ENCODE measurements around the gene PRKAR1B. TPM values are rescaled to one million over a fixed set of nuclear protein-coding genes. Genes with fewer than 3 reads are reported as not detected.

PRKAR1B gene
- polyA plus RNA-seq, 3 donors from 2014 or later, result 3.0 to 6.1 (median 3.9) TPM

DNA sequence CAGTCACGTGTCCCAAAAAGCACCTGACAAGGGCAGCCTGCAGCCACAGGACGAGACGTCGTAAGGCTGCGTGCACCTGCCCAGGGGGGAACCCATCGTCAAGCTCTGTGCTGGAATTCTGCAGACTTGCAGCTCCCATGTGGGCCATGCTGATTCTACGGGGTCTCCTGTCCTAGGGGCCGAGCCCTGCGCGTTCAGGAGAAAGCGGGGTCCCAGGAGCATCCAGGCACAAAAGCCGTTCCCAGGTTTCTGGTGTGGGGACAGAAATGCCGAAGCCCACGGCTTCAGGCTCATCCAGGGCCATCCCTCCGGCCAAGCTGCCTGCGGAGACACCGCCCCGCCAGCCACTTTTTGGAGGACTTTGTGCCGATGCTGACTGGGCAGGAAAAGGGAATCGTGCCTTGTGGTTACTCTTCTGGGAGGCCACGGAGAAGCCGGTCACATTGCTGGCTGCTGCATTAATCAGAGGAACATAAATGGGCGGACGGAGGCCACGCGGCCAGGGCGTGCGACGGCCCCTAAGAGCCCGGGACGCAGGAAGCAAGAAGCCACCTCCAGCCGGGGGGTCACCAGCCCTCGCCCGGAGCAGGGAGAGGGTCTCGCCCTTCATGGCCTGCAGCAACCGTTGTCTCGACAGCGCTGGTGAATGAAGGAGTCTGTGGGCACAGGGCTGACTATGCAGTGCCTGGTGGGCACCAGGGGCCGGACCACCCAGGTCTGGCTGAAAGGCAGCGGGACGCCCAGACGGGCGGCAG lies 144.8 kb downstream of the PRKAR1B start:
- peaks cover 0 to 11% of the 10 kb centered on the region in 2 donors for H3K4me1 Mint-ChIP-seq
- H3K27me3 Mint-ChIP-seq (ENCODE audit: low read depth in 3 of 3), result peaks cover 8 to 17% (median 8%) of the 10 kb centered on the region in 3 donors
- peak overlapping the region in 1 of 5 donors; percentile 18 for H3K4me3 Mint-ChIP-seq
- no peak for DNase-seq
- H3K27ac Mint-ChIP-seq, result no peak overlapping the region
- no peaks in the 10 kb centered on the region for H3K36me3 Mint-ChIP-seq
- no peaks in the 10 kb centered on the region for H3K9me3 Mint-ChIP-seq

DNA sequence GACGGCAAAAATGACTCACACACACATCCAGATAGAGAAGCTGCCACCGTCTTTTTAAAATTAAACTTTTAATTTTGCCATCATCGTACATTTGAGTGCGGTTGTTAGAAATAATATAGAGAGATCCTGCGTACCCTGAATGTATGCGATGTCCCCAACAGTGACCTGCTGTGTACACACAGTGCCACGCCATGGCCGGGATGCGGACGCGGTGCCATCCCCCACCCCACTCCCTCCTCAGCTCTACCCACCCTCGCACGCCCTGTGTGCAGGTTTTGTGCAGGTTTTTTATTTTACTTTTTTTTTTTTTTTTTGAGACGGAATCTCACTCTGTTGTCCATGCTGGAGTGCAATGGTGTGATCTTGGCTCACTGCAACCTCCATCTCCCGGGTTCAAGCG lies 148.7 kb downstream of the PRKAR1B start:
- no peak overlapping the region for H3K27ac Mint-ChIP-seq
- H3K4me3 Mint-ChIP-seq, result no peak overlapping the region
- no peak for DNase-seq
- no peaks in the 10 kb centered on the region for H3K9me3 Mint-ChIP-seq
- peaks cover 0 to 3% of the 10 kb centered on the region in 2 donors for H3K4me1 Mint-ChIP-seq
- no peaks in the 10 kb centered on the region for H3K27me3 Mint-ChIP-seq (ENCODE audit: low read depth in 3 of 3)
- H3K36me3 Mint-ChIP-seq, result no peaks in the 10 kb centered on the region

DNA sequence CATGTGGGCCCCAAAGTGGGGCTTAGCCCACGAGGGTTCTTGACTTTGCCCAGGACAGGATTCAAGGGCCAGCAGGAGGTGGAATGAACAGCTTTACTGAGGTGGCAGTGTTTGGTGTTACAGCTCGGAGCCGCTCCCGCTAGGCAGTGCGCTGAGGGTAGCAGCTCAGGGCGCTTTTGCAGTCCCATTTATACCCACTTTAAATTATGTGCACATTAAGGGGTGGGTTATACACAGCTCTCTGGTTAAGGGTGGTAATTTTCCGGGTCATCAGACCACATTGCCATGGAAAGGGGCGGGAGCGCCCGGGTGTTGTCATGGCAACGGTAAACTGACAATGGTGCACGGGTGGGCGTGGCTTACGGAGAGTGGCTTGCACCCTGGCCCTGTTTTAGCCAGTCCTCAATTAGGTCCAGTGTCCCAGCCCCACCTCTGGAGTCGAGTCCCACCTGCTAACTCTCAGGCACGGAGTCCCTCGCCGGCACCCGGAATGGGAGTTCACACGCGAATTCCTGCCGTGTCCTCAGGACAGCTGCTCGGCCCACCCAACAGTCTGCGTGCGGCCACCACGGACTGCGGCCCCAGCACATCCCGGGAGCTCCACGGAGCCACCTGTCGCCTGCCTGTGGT lies 149.2 kb downstream of the PRKAR1B start:
- Mint-ChIP-seq H3K4me1 (no peaks in the 10 kb centered on the region), H3K27ac (no peak overlapping the region), H3K9me3 (no peaks in the 10 kb centered on the region), H3K4me3 (no peak overlapping the region), H3K36me3 (no peaks in the 10 kb centered on the region), H3K27me3 (ENCODE audit: low read depth in 3 of 3) (no peaks in the 10 kb centered on the region)
- DNase-seq, result no peak

DNA sequence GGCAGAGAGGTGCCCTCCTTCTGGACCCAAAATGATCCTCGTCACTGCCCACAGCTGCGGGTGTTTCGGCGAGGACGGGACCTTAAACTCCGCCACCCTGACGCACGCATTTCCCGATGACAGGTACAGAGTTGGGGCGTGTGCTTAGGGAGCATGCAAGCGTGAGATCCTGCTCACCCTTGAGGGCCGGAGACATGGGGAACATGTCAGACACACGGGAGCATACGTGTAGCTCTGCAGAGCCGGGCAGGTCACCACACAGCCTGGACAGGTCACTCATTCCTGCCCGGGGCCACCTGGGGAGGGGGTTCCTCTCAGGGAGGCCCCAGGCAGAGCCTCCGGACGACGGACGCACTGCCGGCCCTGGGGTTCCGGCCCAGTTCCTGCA lies 149.8 kb downstream of the PRKAR1B start:
- no peak for DNase-seq
- H3K4me3 Mint-ChIP-seq, result no peak overlapping the region
- no peak overlapping the region for H3K27ac Mint-ChIP-seq
- H3K9me3 Mint-ChIP-seq, result no peaks in the 10 kb centered on the region
- H3K36me3 Mint-ChIP-seq, result no peaks in the 10 kb centered on the region
- H3K27me3 Mint-ChIP-seq (ENCODE audit: low read depth in 3 of 3), result no peaks in the 10 kb centered on the region
- no peaks in the 10 kb centered on the region for H3K4me1 Mint-ChIP-seq

DNA sequence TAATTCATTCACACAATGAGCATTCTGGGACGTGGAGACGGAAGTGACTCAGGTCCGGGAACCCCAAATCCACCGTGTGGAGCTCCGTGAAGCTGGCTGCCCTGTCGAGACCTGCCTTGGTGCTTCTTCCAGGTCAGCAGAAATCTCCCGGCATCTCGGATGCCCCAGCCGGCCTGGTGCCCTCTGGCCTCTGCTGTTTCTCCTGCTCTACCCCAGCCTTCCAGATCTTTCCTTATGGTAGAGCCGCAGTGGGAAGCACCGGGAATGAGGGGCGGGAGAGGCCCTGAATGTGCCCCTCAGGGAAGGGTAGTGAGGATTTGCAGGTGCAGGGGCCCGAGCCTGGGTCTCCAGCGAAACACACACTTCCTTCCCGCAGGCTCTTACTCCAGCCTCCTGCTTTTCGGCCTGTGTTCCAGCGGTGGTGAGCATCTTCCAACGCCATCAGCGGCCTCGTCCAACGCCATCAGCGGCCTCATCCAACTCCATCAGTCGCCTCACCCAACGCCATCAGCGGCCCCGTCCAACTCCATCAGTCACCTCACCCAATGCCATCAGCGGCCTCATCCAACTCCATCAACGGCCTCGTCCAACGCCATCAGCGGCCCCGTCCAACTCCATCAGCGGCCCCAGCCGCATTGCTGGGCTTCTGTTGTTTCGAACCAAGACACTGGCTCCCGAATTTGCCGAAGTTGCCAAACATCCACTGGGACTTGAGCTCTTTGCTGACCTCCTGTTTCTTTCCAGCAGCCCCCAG lies 150.4 kb downstream of the PRKAR1B start:
- Mint-ChIP-seq H3K27ac (no peak overlapping the region), H3K36me3 (no peaks in the 10 kb centered on the region), H3K27me3 (ENCODE audit: low read depth in 3 of 3) (no peaks in the 10 kb centered on the region), H3K9me3 (no peaks in the 10 kb centered on the region), H3K4me1 (no peaks in the 10 kb centered on the region), H3K4me3 (no peak overlapping the region)
- no peak for DNase-seq

GRCh38 chr7:575425-576366 lies 151.4 kb downstream of the PRKAR1B start:
- H3K27ac Mint-ChIP-seq, result peak overlapping the region in 1 of 6 donors; percentile 32
- H3K27me3 Mint-ChIP-seq (ENCODE audit: low read depth in 3 of 3), result no peaks in the 10 kb centered on the region
- H3K9me3 Mint-ChIP-seq, result no peaks in the 10 kb centered on the region
- no peaks in the 10 kb centered on the region for H3K4me1 Mint-ChIP-seq
- no peaks in the 10 kb centered on the region for H3K36me3 Mint-ChIP-seq
- no peak for DNase-seq
- no peak overlapping the region for H3K4me3 Mint-ChIP-seq

DNA sequence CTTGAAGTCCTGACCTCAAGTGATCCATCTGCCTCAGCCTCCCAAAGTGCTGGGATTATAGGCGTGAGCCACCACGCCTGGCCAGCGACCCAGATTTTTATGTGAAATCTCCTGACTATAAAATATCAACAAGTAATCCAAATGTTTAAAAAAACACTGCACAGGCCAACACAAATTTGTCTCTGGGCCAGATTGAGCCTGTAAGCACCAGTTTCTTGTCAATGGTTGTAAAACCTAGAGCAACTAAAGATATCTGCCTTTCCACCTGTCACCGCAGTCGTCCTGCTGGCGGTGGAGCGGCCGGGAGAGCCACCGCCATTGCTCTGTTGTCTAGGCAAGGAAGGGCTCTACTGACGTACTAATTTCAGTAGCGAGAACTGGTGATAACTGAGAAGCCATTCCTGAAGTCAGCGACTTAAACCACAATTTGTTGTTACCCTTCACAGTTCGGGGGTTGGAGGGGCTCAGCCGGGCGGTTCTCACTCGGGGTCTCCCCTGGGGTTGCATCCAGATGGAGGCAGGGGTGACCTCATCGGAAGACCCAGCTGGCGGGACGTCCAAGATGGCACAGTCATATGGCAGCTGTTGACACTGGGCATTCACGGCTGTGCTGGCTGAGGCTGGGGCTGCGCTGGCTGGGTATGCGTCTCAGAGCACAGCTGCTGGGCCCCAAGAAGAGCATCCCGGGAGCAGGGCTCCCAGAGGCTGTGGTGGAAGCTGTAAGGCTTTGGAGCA lies 152.3 kb downstream of the PRKAR1B start:
- Mint-ChIP-seq H3K4me3 (no peak overlapping the region), H3K27ac (peak overlapping the region in 1 of 6 donors; percentile 49), H3K4me1 (no peaks in the 10 kb centered on the region), H3K27me3 (ENCODE audit: low read depth in 3 of 3) (no peaks in the 10 kb centered on the region), H3K9me3 (no peaks in the 10 kb centered on the region), H3K36me3 (no peaks in the 10 kb centered on the region)
- DNase-seq, result no peak

DNA sequence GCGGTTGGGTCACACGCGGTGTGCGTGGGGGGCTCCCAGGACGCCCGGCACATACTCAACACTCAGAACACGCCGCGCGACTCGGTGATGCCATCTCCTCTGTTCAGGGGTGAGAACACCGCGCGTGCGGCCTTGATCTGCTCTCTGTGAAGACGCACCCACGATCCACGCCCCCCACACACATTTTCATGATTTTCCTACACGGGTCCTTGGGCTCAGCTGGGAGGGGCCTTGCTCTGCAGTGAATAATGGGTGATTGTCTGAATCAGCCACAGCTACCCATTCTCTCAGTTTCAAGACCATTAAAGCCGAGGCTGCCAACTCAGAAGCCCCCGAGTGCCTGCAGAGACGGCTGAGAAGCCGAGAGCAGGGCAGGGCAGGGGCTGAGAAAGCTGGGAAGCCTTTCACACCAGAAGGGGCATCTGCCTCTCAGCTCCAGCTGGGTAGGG lies 153.1 kb downstream of the PRKAR1B start:
- Mint-ChIP-seq H3K27me3 (ENCODE audit: low read depth in 3 of 3) (no peaks in the 10 kb centered on the region), H3K4me1 (no peaks in the 10 kb centered on the region), H3K36me3 (no peaks in the 10 kb centered on the region), H3K27ac (no peak overlapping the region), H3K4me3 (no peak overlapping the region), H3K9me3 (no peaks in the 10 kb centered on the region)
- no peak for DNase-seq

GRCh38 chr7:573269-573932 lies 153.7 kb downstream of the PRKAR1B start:
- Mint-ChIP-seq H3K27me3 (ENCODE audit: low read depth in 3 of 3) (peaks cover 0 to 1% (median 0%) of the 10 kb centered on the region in 3 donors), H3K27ac (no peak overlapping the region), H3K36me3 (no peaks in the 10 kb centered on the region), H3K4me3 (no peak overlapping the region), H3K9me3 (no peaks in the 10 kb centered on the region), H3K4me1 (no peaks in the 10 kb centered on the region)
- no peak for DNase-seq

DNA sequence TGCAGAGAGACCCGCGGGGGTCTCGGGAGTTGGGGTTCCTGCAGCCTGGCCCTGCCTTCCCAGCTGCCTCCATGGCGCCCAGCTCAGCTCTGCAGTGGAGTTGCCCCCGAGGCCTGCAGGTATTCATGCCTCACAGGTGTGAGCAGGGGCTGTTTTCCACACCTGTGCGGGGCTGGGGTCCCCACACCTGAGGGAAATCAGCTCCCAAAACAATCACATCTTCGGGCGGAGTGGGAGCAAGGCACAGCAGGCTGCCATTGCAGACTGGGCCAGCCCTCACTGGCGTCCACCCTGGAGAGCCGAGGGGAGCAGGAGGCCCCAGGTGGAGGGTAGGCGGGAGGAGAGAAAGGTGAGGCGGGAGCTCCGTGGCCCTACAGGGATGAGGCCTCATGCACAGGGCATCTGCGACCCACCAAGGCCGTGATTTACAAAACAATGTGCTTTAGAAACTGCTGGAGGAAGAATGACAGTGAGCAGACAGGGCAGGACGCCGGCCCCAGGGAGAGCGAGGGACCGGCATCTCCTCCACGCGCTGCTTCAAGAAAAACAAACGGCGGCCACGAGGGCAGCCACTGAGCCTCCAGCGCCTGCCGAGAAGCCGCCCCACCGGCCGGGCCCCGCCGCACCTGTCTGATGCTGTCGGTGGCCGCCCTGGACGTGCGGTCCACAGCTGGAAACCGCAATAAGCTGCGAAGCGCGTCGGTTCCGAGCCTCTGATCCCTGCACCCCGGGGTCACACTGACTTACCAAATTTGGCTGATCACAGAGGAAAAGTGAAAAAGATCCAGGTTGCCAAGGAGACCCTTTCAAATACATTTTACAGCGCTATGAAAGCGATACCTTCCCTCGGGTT lies 154.4 kb downstream of the PRKAR1B start:
- Mint-ChIP-seq H3K4me1 (no peaks in the 10 kb centered on the region), H3K9me3 (no peaks in the 10 kb centered on the region), H3K27ac (no peak overlapping the region), H3K27me3 (ENCODE audit: low read depth in 3 of 3) (peaks cover 0 to 1% (median 0%) of the 10 kb centered on the region in 3 donors), H3K36me3 (no peaks in the 10 kb centered on the region), H3K4me3 (no peak overlapping the region)
- no peak for DNase-seq

- Mint-ChIP-seq H3K36me3 (no peaks in the 10 kb centered on the region), H3K4me1 (no peaks in the 10 kb centered on the region), H3K9me3 (no peaks in the 10 kb centered on the region), H3K27me3 (ENCODE audit: low read depth in 3 of 3) (peaks cover 0 to 1% (median 0%) of the 10 kb centered on the region in 3 donors), H3K4me3 (no peak overlapping the region), H3K27ac (no peak overlapping the region)
- no peak for DNase-seq
Observed at GRCh38 chr7:571718-572415, 155.2 kb downstream of the PRKAR1B start.
